Mesenchymal stem cell (in vitro differentiated cells and primary cell): ENCODE data around the gene TMBIM6. TPM values are rescaled to one million over a fixed set of nuclear protein-coding genes. Genes with fewer than 3 reads are reported as not detected.

Experiments used
- DNase-seq: peaks from one replicate; pipeline ENCODE4 v3.0.0-alpha.2; 2013
- H2AFZ ChIP-seq: one replicate; pipeline ENCODE4 v1.6.1; 2013; ENCODE audit warnings: low read depth, mild to moderate bottlenecking, control low read depth, inconsistent platforms, low read length, moderate library complexity
- H2AK5ac ChIP-seq: 2 replicates; pipeline ENCODE4 v1.6.1; 2013; ENCODE audit warnings: low read length, moderate library complexity, mild to moderate bottlenecking, inconsistent platforms; ENCODE audit not compliant: severe bottlenecking
- H2BK120ac ChIP-seq: one replicate; pipeline ENCODE4 v1.6.1; 2013; ENCODE audit warnings: low read depth, mild to moderate bottlenecking, inconsistent platforms, low read length, moderate library complexity
- H2BK12ac ChIP-seq, 2 experiments: one replicate each; pipeline ENCODE4 v1.6.1; 2013; ENCODE audit warnings: inconsistent platforms in 2 of 2, low read length in 2 of 2, mild to moderate bottlenecking in 2 of 2, moderate library complexity in 2 of 2, control low read depth in 1 of 2
- H2BK15ac ChIP-seq: one replicate; pipeline ENCODE4 v1.6.1; 2013; ENCODE audit warnings: mild to moderate bottlenecking, low read depth, inconsistent platforms; ENCODE audit not compliant: poor library complexity, severe bottlenecking
- H2BK5ac ChIP-seq: 2 replicates; pipeline ENCODE4 v1.6.1; 2013; ENCODE audit warnings: low read depth, mild to moderate bottlenecking, low read length, control low read depth, inconsistent platforms; ENCODE audit not compliant: poor library complexity, severe bottlenecking
- H3K14ac ChIP-seq, 2 experiments: one replicate each; pipeline ENCODE4 v1.6.1; 2013; ENCODE audit warnings: inconsistent platforms in 2 of 2, low read length in 2 of 2, control low read depth in 1 of 2, mild to moderate bottlenecking in 1 of 2, moderate library complexity in 1 of 2
- H3K18ac ChIP-seq, 2 experiments: one replicate each; pipeline ENCODE4 v1.6.1; 2013; ENCODE audit warnings: inconsistent platforms in 2 of 2, low read length in 2 of 2, control low read depth in 1 of 2, low read depth in 1 of 2, mild to moderate bottlenecking in 1 of 2
- H3K23ac ChIP-seq, 2 experiments: one replicate each; pipeline ENCODE4 v1.6.1; 2013; ENCODE audit warnings: inconsistent platforms in 2 of 2, low read length in 2 of 2, mild to moderate bottlenecking in 2 of 2, moderate library complexity in 2 of 2, control low read depth in 1 of 2
- H3K27ac ChIP-seq: 2 replicates; pipeline ENCODE4 v1.5.1; 2013; ENCODE audit warnings: mild to moderate bottlenecking, moderate library complexity, low read length, control low read depth, inconsistent platforms; ENCODE audit not compliant: poor library complexity, severe bottlenecking
- H3K27me3 ChIP-seq, 2 experiments: 2 replicates each; pipeline versions ENCODE4 v1.6.1 to v1.7.0; 2013; ENCODE audit warnings: low read length in 2 of 2, mild to moderate bottlenecking in 2 of 2, moderate library complexity in 2 of 2, control low read depth in 1 of 2, inconsistent platforms in 1 of 2; ENCODE audit not compliant: control insufficient read depth in 1 of 2, insufficient read depth in 1 of 2
- H3K36me3 ChIP-seq, 2 experiments: 2 replicates each; pipeline versions ENCODE4 v1.6.1 to v1.7.0; 2013; ENCODE audit warnings: low read length in 2 of 2, control low read depth in 1 of 2, inconsistent platforms in 1 of 2, low read depth in 1 of 2, mild to moderate bottlenecking in 1 of 2; ENCODE audit not compliant: insufficient read depth in 2 of 2, control insufficient read depth in 1 of 2
- H3K4ac ChIP-seq, 2 experiments: one replicate each; pipeline ENCODE4 v1.6.1; 2013; ENCODE audit warnings: inconsistent platforms in 2 of 2, low read length in 2 of 2, mild to moderate bottlenecking in 2 of 2, moderate library complexity in 2 of 2, control low read depth in 1 of 2, low read depth in 1 of 2
- H3K4me1 ChIP-seq: 2 replicates; pipeline ENCODE4 v1.6.1; 2013; ENCODE audit warnings: low read depth, low read length, control low read depth; ENCODE audit not compliant: control insufficient read depth, insufficient read depth
- H3K4me2 ChIP-seq: 2 replicates; pipeline ENCODE4 v1.6.1; 2013; ENCODE audit warnings: low read length, mild to moderate bottlenecking, inconsistent platforms; ENCODE audit not compliant: poor library complexity, severe bottlenecking
- H3K4me3 ChIP-seq, 2 experiments: 2 replicates each; pipeline versions ENCODE4 v1.5.1 to v1.7.0; 2013; ENCODE audit warnings: low read length in 2 of 2, mild to moderate bottlenecking in 2 of 2, control low read depth in 1 of 2, low read depth in 1 of 2; ENCODE audit not compliant: insufficient read depth in 1 of 2
- H3K79me1 ChIP-seq: replicated peaks from 2 replicates; pipeline ENCODE4 v1.6.1; 2013; ENCODE audit warnings: mild to moderate bottlenecking, control low read depth, low read length, inconsistent platforms; ENCODE audit not compliant: poor library complexity, severe bottlenecking
- H3K9ac ChIP-seq: 2 replicates; pipeline ENCODE4 v1.7.0; 2013; ENCODE audit warnings: mild to moderate bottlenecking, low read length, moderate library complexity
- H3K9me3 ChIP-seq: 2 replicates; pipeline ENCODE4 v1.7.0; 2013; ENCODE audit warnings: mild to moderate bottlenecking, low read length; ENCODE audit not compliant: control insufficient read depth
- H4K8ac ChIP-seq: one replicate; pipeline ENCODE4 v1.6.1; 2013; ENCODE audit warnings: inconsistent platforms, mild to moderate bottlenecking, low read length, moderate library complexity
- H4K91ac ChIP-seq: one replicate; pipeline ENCODE4 v1.6.1; 2013; ENCODE audit warnings: mild to moderate bottlenecking, low read length, inconsistent platforms
- WGBS: methylation state at CpG from one replicate; pipeline ENCODE4 v1.1.7; 2013; ENCODE audit warnings: mixed read lengths; 5-methylcytosine and 5-hydroxymethylcytosine counted together
- small RNA-seq: library from polyadenylated mRNA; stranded (forward); fragments of <200 nt; extraction: miRNeasy Mini kit (QIAGEN cat#:217004); gene quantifications from one replicate; pipeline ENCODE3, GENCODE V24; 2013; ENCODE audit warnings: low read depth

Gene TMBIM6

DNA sequence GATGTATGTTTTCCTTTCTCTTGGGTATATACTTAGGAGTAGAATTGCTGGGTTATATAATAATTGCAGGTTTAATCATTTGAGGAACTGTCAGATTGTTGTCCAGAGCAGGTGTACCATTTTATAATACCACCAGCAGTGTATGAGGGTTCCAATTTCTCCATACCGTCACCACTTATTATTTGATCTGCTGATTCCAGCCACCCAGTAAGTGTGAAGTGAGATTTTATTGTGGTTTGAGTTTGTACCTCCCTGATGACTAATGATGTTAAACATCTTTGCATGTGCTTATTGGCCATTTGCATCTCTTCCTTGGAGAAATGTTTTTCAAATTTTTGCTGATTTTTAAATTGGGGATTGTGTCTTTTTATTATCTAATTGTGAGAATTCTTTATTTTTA is 71.8 kb downstream of the TMBIM6 start:
- WGBS, result no CpG with 5 or more reads among the region's 1 CpG
- Histone ChIP-seq H3K4ac (no peak overlapping the region), H3K23ac (no peak overlapping the region), H2AK5ac (no peak overlapping the region), H4K8ac (no peak overlapping the region), H2BK15ac (no peak overlapping the region), H4K91ac (no peak overlapping the region), H2BK120ac (no peak overlapping the region), H3K27ac (no peak overlapping the region), H2BK12ac (no peak overlapping the region), H3K27me3 (no peaks in the 10 kb centered on the region), H3K4me3 (no peak overlapping the region), H3K18ac (no peak overlapping the region), H2BK5ac (no peak overlapping the region), H3K79me1 (peaks cover 38% of the 10 kb centered on the region), H3K4me1 (peaks cover 26% of the 10 kb centered on the region), H3K9me3 (no peaks in the 10 kb centered on the region), H3K36me3 (peaks cover 29 to 36% of the 10 kb centered on the region in 2 experiments), H3K14ac (no peak overlapping the region), H3K9ac (no peak overlapping the region), H3K4me2 (no peak overlapping the region), H2AFZ (no peak overlapping the region)
- DNase-seq, result no peak

Small RNA genes lying within 50 kb of the gene (small RNA-seq; reads per million reads assigned to genes)
- gene AC020612.2 (not detected), gene LSM6P2 (not detected)
